IPS DF 6.9 (cell line): ENCODE data around the gene GAS6.

Experiments
- DNase-seq: peaks from one replicate; pipeline ENCODE4 v3.0.0-alpha.2; 2013; ENCODE audit warnings: low read depth, low spot score
- H3K27ac ChIP-seq: one replicate; pipeline ENCODE4 v1.5.1; 2013; ENCODE audit warnings: low read length, control low read depth
- H3K27me3 ChIP-seq: 2 replicates; pipeline ENCODE4 v1.6.1; 2013; ENCODE audit warnings: mild to moderate bottlenecking, low read length; ENCODE audit not compliant: control insufficient read depth, insufficient read depth
- H3K36me3 ChIP-seq: 2 replicates; pipeline ENCODE4 v1.6.1; 2013; ENCODE audit warnings: low read length; ENCODE audit not compliant: control insufficient read depth, insufficient read depth
- H3K4me1 ChIP-seq: 2 replicates; pipeline ENCODE4 v1.6.1; 2013; ENCODE audit warnings: low read length; ENCODE audit not compliant: control insufficient read depth, insufficient read depth
- H3K4me3 ChIP-seq: 2 replicates; pipeline ENCODE4 v1.5.1; 2013; ENCODE audit warnings: mild to moderate bottlenecking, low read length
- H3K9me3 ChIP-seq: 2 replicates; pipeline ENCODE4 v1.6.1; 2013; ENCODE audit warnings: low read length, inconsistent platforms; ENCODE audit not compliant: control insufficient read depth, insufficient read depth
- WGBS: extraction: QIAGEN DNeasy Blood & Tissue Kit; methylation state at CpG from one replicate; pipeline ENCODE4 v1.1.7; 2013; ENCODE audit warnings: mixed read lengths, missing lambda C conversion rate; ENCODE audit not compliant: insufficient read length, insufficient coverage; 5-methylcytosine and 5-hydroxymethylcytosine counted together

Gene GAS6

GRCh38 chr13:113887700-113888201 is 23.9 kb upstream of the GAS6 start:
- no peak overlapping the region for H3K4me3 ChIP-seq
- no CpG with 5 or more reads among the region's 1 CpG for WGBS
- no peaks in the 10 kb centered on the region for H3K27me3 ChIP-seq
- DNase-seq, result no peak
- no peak overlapping the region for H3K27ac ChIP-seq
- H3K9me3 ChIP-seq, result no peaks in the 10 kb centered on the region
- H3K36me3 ChIP-seq, result no peaks in the 10 kb centered on the region
- H3K4me1 ChIP-seq, result no peaks in the 10 kb centered on the region

GRCh38 chr13:113886561-113887112 is 22.8 kb upstream of the GAS6 start:
- WGBS, result no CpG with 5 or more reads among the region's 14 CpGs
- H3K4me3 ChIP-seq, result no peak overlapping the region
- H3K27me3 ChIP-seq, result no peaks in the 10 kb centered on the region
- no peaks in the 10 kb centered on the region for H3K4me1 ChIP-seq
- no peak overlapping the region for H3K27ac ChIP-seq
- H3K9me3 ChIP-seq, result no peaks in the 10 kb centered on the region
- DNase-seq, result no peak
- H3K36me3 ChIP-seq, result no peaks in the 10 kb centered on the region

GRCh38 chr13:113884821-113885220 is 20.9 kb upstream of the GAS6 start:
- Histone ChIP-seq H3K36me3 (no peaks in the 10 kb centered on the region), H3K4me3 (no peak overlapping the region), H3K9me3 (no peaks in the 10 kb centered on the region), H3K27ac (no peak overlapping the region), H3K4me1 (no peaks in the 10 kb centered on the region; the same call in 1 of the 2 replicates), H3K27me3 (no peaks in the 10 kb centered on the region)
- no CpG with 5 or more reads among the region's 7 CpGs for WGBS
- no peak for DNase-seq

GRCh38 chr13:113883921-113884804 is 20.3 kb upstream of the GAS6 start:
- H3K9me3 ChIP-seq, result no peaks in the 10 kb centered on the region
- H3K4me1 ChIP-seq, result no peaks in the 10 kb centered on the region; the same call in 1 of the 2 replicates
- H3K4me3 ChIP-seq, result no peak overlapping the region
- H3K27ac ChIP-seq, result no peak overlapping the region
- H3K36me3 ChIP-seq, result no peaks in the 10 kb centered on the region
- no peak for DNase-seq
- WGBS, result no CpG with 5 or more reads among the region's 51 CpGs
- no peaks in the 10 kb centered on the region for H3K27me3 ChIP-seq

- no peaks in the 10 kb centered on the region; the same call in 1 of the 2 replicates for H3K4me1 ChIP-seq
- no peaks in the 10 kb centered on the region for H3K36me3 ChIP-seq
- H3K27ac ChIP-seq, result no peak overlapping the region
- WGBS, result no CpG with 5 or more reads among the region's 50 CpGs
- no peaks in the 10 kb centered on the region for H3K9me3 ChIP-seq
- no peak for DNase-seq
- no peak overlapping the region for H3K4me3 ChIP-seq
- no peaks in the 10 kb centered on the region for H3K27me3 ChIP-seq
Measured at GRCh38 chr13:113883314-113883811, 19.5 kb upstream of the GAS6 start.

GRCh38 chr13:113882716-113883115 is 18.8 kb upstream of the GAS6 start:
- no peaks in the 10 kb centered on the region; the same call in 1 of the 2 replicates for H3K4me1 ChIP-seq
- DNase-seq, result no peak
- no CpG with 5 or more reads among the region's 20 CpGs for WGBS
- H3K27me3 ChIP-seq, result no peaks in the 10 kb centered on the region
- no peaks in the 10 kb centered on the region for H3K9me3 ChIP-seq
- no peak overlapping the region for H3K4me3 ChIP-seq
- no peak overlapping the region for H3K27ac ChIP-seq
- no peaks in the 10 kb centered on the region for H3K36me3 ChIP-seq

GRCh38 chr13:113882267-113882630 is 18.4 kb upstream of the GAS6 start:
- no peaks in the 10 kb centered on the region for H3K9me3 ChIP-seq
- H3K4me3 ChIP-seq, result no peak overlapping the region
- no CpG with 5 or more reads among the region's 8 CpGs for WGBS
- H3K4me1 ChIP-seq, result no peaks in the 10 kb centered on the region; the same call in 1 of the 2 replicates
- no peaks in the 10 kb centered on the region for H3K36me3 ChIP-seq
- H3K27me3 ChIP-seq, result no peaks in the 10 kb centered on the region
- no peak for DNase-seq
- no peak overlapping the region for H3K27ac ChIP-seq

- Histone ChIP-seq H3K4me1 (no peaks in the 10 kb centered on the region; the same call in 1 of the 2 replicates), H3K27me3 (no peaks in the 10 kb centered on the region), H3K9me3 (no peaks in the 10 kb centered on the region), H3K36me3 (no peaks in the 10 kb centered on the region), H3K4me3 (no peak overlapping the region), H3K27ac (no peak overlapping the region)
- WGBS, result no CpG with 5 or more reads among the region's 10 CpGs
- no peak for DNase-seq
Measured at GRCh38 chr13:113881614-113882266, 17.9 kb upstream of the GAS6 start.

GRCh38 chr13:113880651-113881611 is 17.1 kb upstream of the GAS6 start:
- DNase-seq, result no peak
- Histone ChIP-seq H3K36me3 (no peaks in the 10 kb centered on the region), H3K4me1 (no peaks in the 10 kb centered on the region; the same call in 1 of the 2 replicates), H3K4me3 (no peak overlapping the region), H3K27ac (no peak overlapping the region), H3K27me3 (no peaks in the 10 kb centered on the region), H3K9me3 (no peaks in the 10 kb centered on the region)
- WGBS, result no CpG with 5 or more reads among the region's 17 CpGs
